Liver (tissue), 9 donors: ENCODE measurements around the gene YIPF3. TPM values are rescaled to one million over a fixed set of nuclear protein-coding genes. Genes with fewer than 3 reads are reported as not detected.

Experiments used
- DNase-seq: peaks from one replicate; pipeline ENCODE4 v3.0.0-alpha.2; 2017; ENCODE audit warnings: low spot score
- H3K27ac ChIP-seq, 2 donors: one replicate each; pipeline ENCODE4 v1.7.0; 2013; ENCODE audit warnings: inconsistent platforms in 2 of 2, low read length in 2 of 2, control low read depth in 1 of 2, low read depth in 1 of 2, mild to moderate bottlenecking in 1 of 2
- H3K27me3 ChIP-seq, 4 donors: one replicate each; pipeline versions ENCODE4 v1.6.1 to v1.7.0; 2013; ENCODE audit warnings: low read length in 3 of 4, inconsistent platforms in 1 of 4, mild to moderate bottlenecking in 1 of 4, moderate library complexity in 1 of 4; ENCODE audit not compliant: control insufficient read depth in 4 of 4, insufficient read depth in 4 of 4
- H3K36me3 ChIP-seq, 4 donors: one replicate each; pipeline versions ENCODE4 v1.6.1 to v1.7.0; 2013; ENCODE audit warnings: low read length in 3 of 4, mild to moderate bottlenecking in 3 of 4, low read depth in 1 of 4, moderate library complexity in 1 of 4; ENCODE audit not compliant: control insufficient read depth in 4 of 4, insufficient read depth in 3 of 4
- H3K4me1 ChIP-seq, 4 donors: one replicate each; pipeline versions ENCODE4 v1.6.1 to v1.7.0; 2013; ENCODE audit warnings: low read length in 3 of 4, mild to moderate bottlenecking in 3 of 4, moderate library complexity in 1 of 4; ENCODE audit not compliant: control insufficient read depth in 4 of 4, insufficient read depth in 4 of 4
- H3K4me3 ChIP-seq, 3 donors: one replicate each; pipeline versions ENCODE4 v1.6.1 to v1.7.0; 2013; ENCODE audit warnings: low read length in 3 of 3, control low read depth in 1 of 3, low read depth in 1 of 3, mild to moderate bottlenecking in 1 of 3
- H3K9ac ChIP-seq, 2 donors: one replicate each; pipeline ENCODE4 v1.7.0; 2013; ENCODE audit warnings: low read length in 2 of 2, mild to moderate bottlenecking in 2 of 2, moderate library complexity in 2 of 2, control low read depth in 1 of 2, low read depth in 1 of 2
- H3K9me3 ChIP-seq, 4 donors: one replicate each; pipeline versions ENCODE4 v1.6.1 to v1.7.0; 2013; ENCODE audit warnings: low read length in 3 of 4; ENCODE audit not compliant: control insufficient read depth in 4 of 4
- EGR1 ChIP-seq, 2 donors: IDR thresholded peaks; 2 replicates each; pipeline ENCODE4 v1.6.1; 2016 to 2018; ENCODE audit warnings: antibody characterized with exemption in 2 of 2, low read depth in 2 of 2
- FOXA1 ChIP-seq: IDR thresholded peaks from 2 replicates; pipeline ENCODE4 v1.6.1; 2016; ENCODE audit warnings: antibody characterized with exemption
- FOXA2 ChIP-seq: IDR thresholded peaks from 2 replicates; pipeline ENCODE4 v1.6.1; 2016; ENCODE audit warnings: antibody characterized with exemption
- GABPA ChIP-seq, 2 donors: IDR thresholded peaks in 1 of 2; conservative IDR thresholded peaks in 1 of 2; 2 replicates each; pipeline ENCODE4 v1.6.1; 2016; ENCODE audit warnings: antibody characterized with exemption in 2 of 2, mild to moderate bottlenecking in 1 of 2, moderate library complexity in 1 of 2
- HNF4G ChIP-seq: IDR thresholded peaks from 2 replicates; pipeline ENCODE4 v1.6.1; 2016; ENCODE audit warnings: antibody characterized with exemption
- JUND ChIP-seq, 2 donors: IDR thresholded peaks; 2 replicates each; pipeline ENCODE4 v1.6.1; 2016; ENCODE audit warnings: antibody characterized with exemption in 2 of 2
- NR2F2 ChIP-seq: IDR thresholded peaks from 2 replicates; pipeline ENCODE4 v1.6.1; 2016; ENCODE audit warnings: antibody characterized with exemption
- RAD21 ChIP-seq, 2 donors: IDR thresholded peaks; 2 replicates each; pipeline ENCODE4 v1.6.1; 2016; ENCODE audit warnings: antibody characterized with exemption in 2 of 2, mild to moderate bottlenecking in 2 of 2
- RXRA ChIP-seq, 2 donors: IDR thresholded peaks; 2 replicates each; pipeline ENCODE4 v1.6.1; 2017 to 2018; ENCODE audit warnings: antibody characterized with exemption in 2 of 2, mild to moderate bottlenecking in 1 of 2
- SP1 ChIP-seq: IDR thresholded peaks from 2 replicates; pipeline ENCODE4 v1.6.1; 2018; ENCODE audit warnings: antibody characterized with exemption, mild to moderate bottlenecking
- TAF1 ChIP-seq: conservative IDR thresholded peaks from 2 replicates; pipeline ENCODE4 v1.6.1; 2016; ENCODE audit warnings: antibody characterized with exemption, mild to moderate bottlenecking
- WGBS: extraction: QIAGEN DNeasy Blood & Tissue Kit; methylation state at CpG from one replicate; pipeline ENCODE4 v1.1.7; 2013; 5-methylcytosine and 5-hydroxymethylcytosine counted together
- polyA plus RNA-seq, 2 donors: library from polyadenylated mRNA; stranded (reverse) in 1 of 2; unstranded in 1 of 2; fragments of 200-250 nt in 1 of 2; fragments of >200 nt in 1 of 2; fragmentation: Nextera tagmentation in 1 of 2; extraction: Ambion mirVana in 1 of 2; gene quantifications; one replicate each; pipeline versions ENCODE4 v1.2.1 to v1.2.3, GENCODE V29; 2013 to 2015
- total RNA-seq, 2 donors: library from RNA; depleted of rRNA; stranded (reverse); fragments of >200 nt; gene quantifications; one replicate each; pipeline ENCODE4 v1.2.3, GENCODE V29; 2014
- TF ChIP-seq, protein P1 (sequence below): fragments of 150-350 bp; IDR thresholded peaks from 2 replicates; pipeline ENCODE4 v1.5.1; 2017; ENCODE audit warnings: improper control_type of control experiment, low read depth, low read length; ENCODE audit not compliant: missing input control
- TF ChIP-seq, protein P2 (sequence below): IDR thresholded peaks from 2 replicates; pipeline ENCODE4 v1.6.1; 2016; ENCODE audit warnings: antibody characterized with exemption
- TF ChIP-seq, protein P3 (sequence below): IDR thresholded peaks from 2 replicates; pipeline ENCODE4 v1.6.1; 2016; ENCODE audit warnings: antibody characterized with exemption
- TF ChIP-seq, protein P4 (sequence below): IDR thresholded peaks from 2 replicates; pipeline ENCODE4 v1.6.1; 2016; ENCODE audit warnings: antibody characterized with exemption
- TF ChIP-seq, protein P5 (sequence below): IDR thresholded peaks from 2 replicates; pipeline ENCODE4 v1.6.1; 2016; ENCODE audit warnings: antibody characterized with exemption, mild to moderate bottlenecking
- donor health status: healthy.
- donor health status: healthy.
- donor health status: healthy.
- donor health status: healthy.
- donor health status: healthy.

YIPF3 gene
- total and polyA plus RNA-seq, 4 donors: 43.8 to 91.9 (median 61.6) TPM

DNA sequence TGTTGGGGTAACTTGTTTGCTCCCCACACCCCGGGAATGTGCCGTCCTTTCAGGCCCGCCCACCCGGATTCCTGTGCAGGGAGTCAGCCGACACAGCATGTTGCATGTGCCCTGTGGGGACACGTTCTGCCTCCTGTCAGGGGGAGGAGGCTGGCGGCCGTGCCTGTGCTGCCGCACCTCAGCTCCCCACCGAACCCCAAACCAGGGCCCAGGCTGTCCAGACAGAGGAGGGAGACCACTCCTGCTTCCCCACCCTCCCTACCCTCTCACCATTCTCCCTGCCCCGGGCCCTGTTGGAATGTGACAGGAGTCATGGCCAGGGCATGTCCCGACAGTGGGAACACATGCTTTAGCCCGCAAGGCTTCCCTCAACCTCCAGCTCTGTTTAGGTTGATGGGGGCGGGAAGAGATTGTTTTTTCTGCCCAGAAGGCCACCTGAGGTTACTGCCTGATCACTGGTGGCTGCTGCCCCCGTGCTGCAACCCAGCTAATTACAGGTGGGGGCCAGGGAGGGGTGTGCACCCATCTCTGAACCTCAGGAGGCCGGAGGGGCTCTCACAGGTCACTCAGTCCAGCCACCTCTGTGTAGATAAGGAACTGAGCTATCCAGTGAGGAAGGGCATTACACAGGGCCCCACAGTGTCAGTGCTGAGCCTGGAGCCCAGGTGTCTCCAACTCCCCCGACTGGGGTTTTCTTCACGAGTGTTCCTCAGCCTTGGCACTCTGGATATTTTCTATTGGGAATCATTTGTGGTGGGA is 20.2 kb downstream of the YIPF3 start:
- WGBS: 66% methylated on average over 18 of the region's 18 CpGs
- Histone ChIP-seq H3K9ac (no peak overlapping the region), H3K4me1 (peaks cover 10 to 57% (median 39%) of the 10 kb centered on the region in 4 donors), H3K36me3 (peaks cover 2 to 24% (median 8%) of the 10 kb centered on the region in 4 donors), H3K27ac (no peak overlapping the region), H3K9me3 (no peaks in the 10 kb centered on the region), H3K27me3 (no peaks in the 10 kb centered on the region), H3K4me3 (no peak overlapping the region)
- DNase-seq: no peak
- TF ChIP-seq NR2F2 (no peak), EGR1 (IDR thresholded peaks at IDR 0.05; ENCODE audit: low read depth in 2 of 2) (no peak), RXRA (IDR thresholded peaks at IDR 0.05) (peak; percentile 52 to 66), RAD21 (IDR thresholded peaks at IDR 0.05) (peak; percentile 77 to 81)
- TF ChIP-seq, protein P1, sequence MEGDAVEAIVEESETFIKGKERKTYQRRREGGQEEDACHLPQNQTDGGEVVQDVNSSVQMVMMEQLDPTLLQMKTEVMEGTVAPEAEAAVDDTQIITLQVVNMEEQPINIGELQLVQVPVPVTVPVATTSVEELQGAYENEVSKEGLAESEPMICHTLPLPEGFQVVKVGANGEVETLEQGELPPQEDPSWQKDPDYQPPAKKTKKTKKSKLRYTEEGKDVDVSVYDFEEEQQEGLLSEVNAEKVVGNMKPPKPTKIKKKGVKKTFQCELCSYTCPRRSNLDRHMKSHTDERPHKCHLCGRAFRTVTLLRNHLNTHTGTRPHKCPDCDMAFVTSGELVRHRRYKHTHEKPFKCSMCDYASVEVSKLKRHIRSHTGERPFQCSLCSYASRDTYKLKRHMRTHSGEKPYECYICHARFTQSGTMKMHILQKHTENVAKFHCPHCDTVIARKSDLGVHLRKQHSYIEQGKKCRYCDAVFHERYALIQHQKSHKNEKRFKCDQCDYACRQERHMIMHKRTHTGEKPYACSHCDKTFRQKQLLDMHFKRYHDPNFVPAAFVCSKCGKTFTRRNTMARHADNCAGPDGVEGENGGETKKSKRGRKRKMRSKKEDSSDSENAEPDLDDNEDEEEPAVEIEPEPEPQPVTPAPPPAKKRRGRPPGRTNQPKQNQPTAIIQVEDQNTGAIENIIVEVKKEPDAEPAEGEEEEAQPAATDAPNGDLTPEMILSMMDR: peak; percentile 48

DNA sequence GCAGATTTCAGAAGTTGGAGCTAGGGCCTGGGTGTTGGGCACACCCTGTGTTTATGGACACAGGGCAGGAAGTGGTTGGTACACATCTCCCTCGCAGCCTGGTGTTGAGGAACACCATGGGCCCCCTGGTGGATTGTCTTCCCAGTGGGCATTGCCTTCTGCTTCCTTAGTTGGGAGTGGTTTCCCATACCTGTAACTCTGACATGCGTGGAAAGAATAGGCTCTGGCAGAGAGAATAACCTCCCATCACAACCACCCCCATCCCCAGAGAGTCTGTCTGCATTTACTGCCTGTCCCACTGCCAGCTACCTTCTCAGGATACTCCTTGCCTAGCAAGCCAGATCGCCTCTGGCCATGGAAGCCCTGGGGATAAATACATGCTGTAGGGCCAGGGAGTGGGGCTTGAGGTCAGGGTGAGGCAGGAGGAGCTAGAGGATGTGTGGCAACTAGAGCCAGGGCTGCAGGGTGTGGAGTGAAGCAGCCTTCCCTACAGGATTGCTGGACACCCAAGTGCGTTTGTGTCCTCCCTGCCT is 21.3 kb downstream of the YIPF3 start:
- H3K9me3 ChIP-seq: no peaks in the 10 kb centered on the region
- no peak overlapping the region for H3K9ac ChIP-seq
- DNase-seq: no peak
- no peak overlapping the region for H3K4me3 ChIP-seq
- peaks cover 10 to 57% (median 39%) of the 10 kb centered on the region in 4 donors for H3K4me1 ChIP-seq
- no peaks in the 10 kb centered on the region for H3K27me3 ChIP-seq
- WGBS: 91% methylated on average over 4 of the region's 4 CpGs
- H3K36me3 ChIP-seq: peaks cover 0 to 15% (median 2%) of the 10 kb centered on the region in 4 donors
- H3K27ac ChIP-seq: no peak overlapping the region
- TF ChIP-seq, protein P2, sequence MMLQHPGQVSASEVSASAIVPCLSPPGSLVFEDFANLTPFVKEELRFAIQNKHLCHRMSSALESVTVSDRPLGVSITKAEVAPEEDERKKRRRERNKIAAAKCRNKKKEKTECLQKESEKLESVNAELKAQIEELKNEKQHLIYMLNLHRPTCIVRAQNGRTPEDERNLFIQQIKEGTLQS: no peak
- no peak for TF ChIP-seq HNF4G
- TF ChIP-seq RAD21 (IDR thresholded peaks at IDR 0.05): no peak
- TF ChIP-seq, protein P3, sequence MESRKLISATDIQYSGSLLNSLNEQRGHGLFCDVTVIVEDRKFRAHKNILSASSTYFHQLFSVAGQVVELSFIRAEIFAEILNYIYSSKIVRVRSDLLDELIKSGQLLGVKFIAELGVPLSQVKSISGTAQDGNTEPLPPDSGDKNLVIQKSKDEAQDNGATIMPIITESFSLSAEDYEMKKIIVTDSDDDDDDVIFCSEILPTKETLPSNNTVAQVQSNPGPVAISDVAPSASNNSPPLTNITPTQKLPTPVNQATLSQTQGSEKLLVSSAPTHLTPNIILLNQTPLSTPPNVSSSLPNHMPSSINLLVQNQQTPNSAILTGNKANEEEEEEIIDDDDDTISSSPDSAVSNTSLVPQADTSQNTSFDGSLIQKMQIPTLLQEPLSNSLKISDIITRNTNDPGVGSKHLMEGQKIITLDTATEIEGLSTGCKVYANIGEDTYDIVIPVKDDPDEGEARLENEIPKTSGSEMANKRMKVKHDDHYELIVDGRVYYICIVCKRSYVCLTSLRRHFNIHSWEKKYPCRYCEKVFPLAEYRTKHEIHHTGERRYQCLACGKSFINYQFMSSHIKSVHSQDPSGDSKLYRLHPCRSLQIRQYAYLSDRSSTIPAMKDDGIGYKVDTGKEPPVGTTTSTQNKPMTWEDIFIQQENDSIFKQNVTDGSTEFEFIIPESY: no peak
- TF ChIP-seq NR2F2: no peak
- no peak for TF ChIP-seq FOXA2
- TF ChIP-seq, protein P4, sequence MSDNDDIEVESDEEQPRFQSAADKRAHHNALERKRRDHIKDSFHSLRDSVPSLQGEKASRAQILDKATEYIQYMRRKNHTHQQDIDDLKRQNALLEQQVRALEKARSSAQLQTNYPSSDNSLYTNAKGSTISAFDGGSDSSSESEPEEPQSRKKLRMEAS: no peak
- TF ChIP-seq, protein P1: no peak
- TF ChIP-seq FOXA1: no peak
- TF ChIP-seq TAF1: no peak
- TF ChIP-seq GABPA (IDR thresholded peaks at IDR 0.05 in 1 of 2, conservative IDR thresholded peaks at IDR 0.05 in 1 of 2): no peak
- no peak for TF ChIP-seq JUND (IDR thresholded peaks at IDR 0.05)
- TF ChIP-seq, protein P5, sequence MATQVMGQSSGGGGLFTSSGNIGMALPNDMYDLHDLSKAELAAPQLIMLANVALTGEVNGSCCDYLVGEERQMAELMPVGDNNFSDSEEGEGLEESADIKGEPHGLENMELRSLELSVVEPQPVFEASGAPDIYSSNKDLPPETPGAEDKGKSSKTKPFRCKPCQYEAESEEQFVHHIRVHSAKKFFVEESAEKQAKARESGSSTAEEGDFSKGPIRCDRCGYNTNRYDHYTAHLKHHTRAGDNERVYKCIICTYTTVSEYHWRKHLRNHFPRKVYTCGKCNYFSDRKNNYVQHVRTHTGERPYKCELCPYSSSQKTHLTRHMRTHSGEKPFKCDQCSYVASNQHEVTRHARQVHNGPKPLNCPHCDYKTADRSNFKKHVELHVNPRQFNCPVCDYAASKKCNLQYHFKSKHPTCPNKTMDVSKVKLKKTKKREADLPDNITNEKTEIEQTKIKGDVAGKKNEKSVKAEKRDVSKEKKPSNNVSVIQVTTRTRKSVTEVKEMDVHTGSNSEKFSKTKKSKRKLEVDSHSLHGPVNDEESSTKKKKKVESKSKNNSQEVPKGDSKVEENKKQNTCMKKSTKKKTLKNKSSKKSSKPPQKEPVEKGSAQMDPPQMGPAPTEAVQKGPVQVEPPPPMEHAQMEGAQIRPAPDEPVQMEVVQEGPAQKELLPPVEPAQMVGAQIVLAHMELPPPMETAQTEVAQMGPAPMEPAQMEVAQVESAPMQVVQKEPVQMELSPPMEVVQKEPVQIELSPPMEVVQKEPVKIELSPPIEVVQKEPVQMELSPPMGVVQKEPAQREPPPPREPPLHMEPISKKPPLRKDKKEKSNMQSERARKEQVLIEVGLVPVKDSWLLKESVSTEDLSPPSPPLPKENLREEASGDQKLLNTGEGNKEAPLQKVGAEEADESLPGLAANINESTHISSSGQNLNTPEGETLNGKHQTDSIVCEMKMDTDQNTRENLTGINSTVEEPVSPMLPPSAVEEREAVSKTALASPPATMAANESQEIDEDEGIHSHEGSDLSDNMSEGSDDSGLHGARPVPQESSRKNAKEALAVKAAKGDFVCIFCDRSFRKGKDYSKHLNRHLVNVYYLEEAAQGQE: no peak
- TF ChIP-seq SP1: no peak
